Cerebellar cortex (tissue), 1 donor: Measurements from ENCODE around the gene UCK1.
"Not testable (repeated sequence)": the region's sequence is repeated elsewhere in the genome, so short reads cannot be mapped to it uniquely, and the experiment has no call there.

Experiments
- DNase-seq: peaks from one replicate; pipeline ENCODE4 v3.0.0-alpha.2; 2015; ENCODE audit warnings: low spot score

The UCK1 gene

GRCh38 chr9:131523451-131524435, 7.3 kb downstream of the UCK1 start:
- no peak for DNase-seq

DNA sequence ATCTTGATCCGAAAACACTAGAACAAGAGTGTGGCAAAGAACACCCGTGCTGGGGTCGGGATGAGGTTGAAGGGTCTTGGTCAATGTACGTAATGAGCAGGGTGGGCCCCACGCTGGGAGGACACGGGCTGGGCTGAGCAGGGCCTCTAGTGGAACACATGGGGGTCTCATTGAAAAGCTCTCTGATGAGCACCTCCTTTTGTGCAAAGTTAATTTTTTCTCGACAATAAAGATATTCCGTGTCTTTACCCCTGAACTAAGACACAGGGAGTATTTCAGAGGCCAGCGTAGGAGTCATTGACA, 8.0 kb downstream of the UCK1 start:
- no peak for DNase-seq

DNA sequence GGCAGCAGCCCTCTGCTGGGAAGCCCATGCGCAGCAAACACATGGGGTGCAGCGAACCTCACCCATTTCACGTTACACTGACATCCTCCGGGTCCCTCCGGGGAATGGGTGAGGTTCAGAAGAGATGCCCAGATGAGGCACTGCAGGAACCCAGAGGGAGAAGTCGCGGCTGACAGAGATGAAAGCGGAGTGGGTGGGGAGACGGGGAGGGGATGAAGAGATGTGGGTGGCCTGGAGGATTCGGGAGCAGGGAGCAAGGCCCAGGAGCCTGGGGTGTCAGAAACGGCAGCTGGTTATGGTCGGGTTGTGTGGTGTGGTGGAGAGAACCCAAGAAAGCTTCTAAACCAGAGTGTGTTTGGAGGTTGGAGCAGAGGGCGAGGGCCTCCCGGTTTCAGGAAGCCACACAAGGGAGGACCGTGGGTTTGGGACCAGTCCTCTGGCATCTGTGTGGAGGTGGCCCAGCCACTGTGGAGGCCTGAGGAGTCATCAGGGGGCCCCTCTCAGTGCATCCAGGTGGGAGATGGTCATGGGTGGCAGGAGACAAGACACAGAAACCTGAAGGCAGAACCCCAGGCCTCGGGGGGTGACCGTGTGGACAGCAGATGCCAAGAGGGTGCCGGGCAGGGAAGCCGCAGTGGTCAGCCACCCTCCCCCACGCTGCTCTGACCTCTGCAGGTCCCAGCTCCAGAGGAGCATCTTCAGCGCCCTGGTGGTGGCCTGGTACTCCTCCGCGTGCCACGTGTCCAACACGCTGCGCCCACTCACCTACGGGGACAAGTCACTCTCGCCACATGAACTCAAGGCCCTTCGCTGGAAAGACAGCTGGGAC, 8.6 kb downstream of the UCK1 start:
- no peak for DNase-seq

GRCh38 chr9:131521822-131522221, 9.2 kb downstream of the UCK1 start:
- DNase-seq = no peak

GRCh38 chr9:131521203-131521602, 9.9 kb downstream of the UCK1 start:
- DNase-seq = no peak

DNA sequence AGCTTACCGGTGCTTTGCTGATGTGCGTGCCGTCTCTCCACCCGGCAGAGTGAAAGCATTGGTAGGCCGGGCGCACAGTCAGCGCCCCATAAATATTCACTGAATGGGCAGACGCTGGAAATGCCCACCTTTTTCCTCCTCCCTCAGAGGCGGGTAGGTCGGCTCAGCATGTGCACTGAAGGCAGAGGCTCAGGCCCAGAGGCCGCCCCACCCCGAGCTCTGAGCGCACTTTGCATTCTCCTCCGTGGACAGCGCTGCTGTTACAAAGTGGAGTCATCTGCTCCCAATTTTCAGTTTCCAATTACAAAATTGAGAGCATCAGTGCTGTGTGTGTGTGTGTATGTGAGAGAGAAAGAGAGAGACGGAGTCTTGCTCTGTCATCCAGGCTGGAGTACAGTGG, 10.6 kb downstream of the UCK1 start:
- no peak for DNase-seq

DNA sequence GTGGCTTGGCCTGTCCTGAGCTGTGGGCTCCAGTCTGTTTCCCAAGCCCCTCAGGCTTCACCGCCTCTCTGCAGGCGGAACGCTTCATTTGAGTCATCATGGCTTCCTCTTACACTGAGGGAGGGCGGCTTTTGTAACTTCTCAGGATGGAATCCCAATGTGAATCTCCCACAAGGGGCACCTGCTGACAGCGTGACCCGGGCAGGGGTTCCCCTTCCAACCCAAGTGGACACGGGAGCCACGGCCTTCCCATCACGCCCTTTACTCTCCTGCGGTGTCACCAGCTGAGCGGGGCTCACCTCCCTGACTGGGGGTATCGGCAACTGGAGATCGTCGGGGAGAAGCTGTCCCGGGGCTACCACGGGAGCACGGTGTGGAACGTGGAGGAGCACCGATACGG, 12.5 kb downstream of the UCK1 start:
- DNase-seq = no peak

DNA sequence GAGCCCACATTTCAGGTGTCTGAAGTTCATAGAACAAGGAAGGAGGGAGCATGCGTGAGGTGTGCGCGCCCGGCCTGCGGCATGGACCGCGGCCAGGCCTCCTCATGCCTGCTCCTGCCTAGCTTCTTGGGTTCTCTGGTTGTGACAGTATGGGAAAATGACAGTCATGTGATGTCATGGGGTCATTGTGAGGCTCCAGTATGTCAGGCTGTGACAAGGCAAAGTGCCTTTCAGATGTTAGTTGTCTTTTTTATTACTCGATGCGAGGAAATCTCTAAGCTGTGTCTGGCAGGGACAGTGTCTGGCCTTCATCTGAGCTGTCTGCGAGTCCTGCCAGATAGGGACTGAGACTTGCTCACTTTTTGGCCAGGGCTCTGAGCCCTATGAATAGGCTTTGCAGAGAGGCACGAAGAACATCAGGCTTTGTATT, 13.3 kb downstream of the UCK1 start:
- no peak for DNase-seq

DNA sequence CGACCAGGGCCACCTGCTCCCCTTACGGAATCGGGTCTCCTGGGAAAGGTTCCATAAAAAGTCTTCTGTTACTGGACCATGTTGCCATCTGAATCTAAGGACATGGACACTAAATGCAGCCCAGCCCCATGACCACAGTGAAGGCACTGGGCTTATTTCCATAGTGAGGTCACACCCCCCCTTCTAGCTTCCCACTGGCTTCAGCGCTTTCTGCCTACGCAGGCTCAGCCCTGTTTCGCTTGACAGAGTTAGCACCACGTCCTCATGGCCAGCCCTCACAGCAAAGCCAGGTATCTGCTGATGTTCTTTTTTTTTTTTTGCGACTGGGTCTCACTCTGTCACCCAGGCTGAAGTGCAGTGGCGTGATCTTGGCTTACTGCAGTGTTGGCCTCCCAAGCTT, 14.1 kb downstream of the UCK1 start:
- no peak for DNase-seq

DNA sequence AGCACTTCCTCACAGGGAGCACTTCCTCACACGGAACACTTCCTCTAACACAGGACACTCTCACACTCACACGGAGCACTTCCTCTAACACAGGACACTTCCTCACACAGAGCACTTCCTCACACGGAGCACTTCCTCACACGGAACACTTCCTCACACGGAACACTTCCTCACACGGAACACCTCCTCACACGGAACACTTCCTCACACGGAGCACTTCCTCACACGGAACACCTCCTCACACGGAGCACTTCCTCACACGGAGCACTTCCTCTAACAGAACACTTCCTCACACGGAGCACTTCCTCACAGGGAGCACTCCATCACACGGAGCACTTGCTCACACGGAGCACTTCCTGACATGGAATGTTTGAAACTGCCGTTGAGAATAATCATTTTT, 15.0 kb downstream of the UCK1 start:
- no peak for DNase-seq

DNA sequence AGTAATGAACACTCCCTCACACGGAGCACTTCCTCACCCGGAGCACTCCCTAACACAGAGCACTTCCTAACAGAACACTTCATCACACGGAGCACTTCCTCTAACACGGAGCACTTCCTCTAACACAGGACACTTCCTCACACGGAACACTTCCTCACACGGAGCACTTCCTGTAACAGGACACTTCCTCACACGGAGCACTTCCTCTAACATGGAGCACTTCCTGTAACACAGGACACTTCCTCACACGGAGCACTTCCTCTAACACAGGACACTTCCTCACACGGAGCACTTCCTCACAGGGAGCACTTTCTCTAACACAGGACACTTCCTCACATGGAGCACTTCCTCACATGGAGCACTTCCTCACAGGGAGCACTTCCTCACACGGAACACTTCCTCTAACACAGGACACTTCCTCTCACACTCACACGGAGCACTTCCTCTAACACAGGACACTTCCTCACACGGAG, 15.5 kb downstream of the UCK1 start:
- not testable (repeated sequence) for DNase-seq

DNA sequence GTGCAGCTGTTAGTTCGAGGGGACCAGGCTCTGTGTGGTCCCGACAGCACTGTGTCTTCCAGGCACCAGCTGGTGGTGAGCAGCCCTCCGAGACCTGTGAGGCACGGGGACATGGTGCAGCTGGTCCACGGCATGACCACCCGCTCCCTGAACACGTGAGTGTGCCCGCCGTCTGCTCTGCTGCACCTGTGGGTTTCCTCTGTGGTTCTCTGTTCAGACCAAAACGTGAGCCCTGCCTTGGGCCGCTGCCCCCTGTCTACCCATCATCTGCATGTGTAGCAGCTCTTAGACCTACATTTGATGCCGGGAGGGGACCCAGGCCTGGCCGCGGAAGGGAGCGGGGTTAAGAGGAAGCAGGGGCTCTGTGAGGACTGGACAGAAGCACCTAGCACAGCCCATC, 17.9 kb downstream of the UCK1 start:
- DNase-seq = no peak

DNA sequence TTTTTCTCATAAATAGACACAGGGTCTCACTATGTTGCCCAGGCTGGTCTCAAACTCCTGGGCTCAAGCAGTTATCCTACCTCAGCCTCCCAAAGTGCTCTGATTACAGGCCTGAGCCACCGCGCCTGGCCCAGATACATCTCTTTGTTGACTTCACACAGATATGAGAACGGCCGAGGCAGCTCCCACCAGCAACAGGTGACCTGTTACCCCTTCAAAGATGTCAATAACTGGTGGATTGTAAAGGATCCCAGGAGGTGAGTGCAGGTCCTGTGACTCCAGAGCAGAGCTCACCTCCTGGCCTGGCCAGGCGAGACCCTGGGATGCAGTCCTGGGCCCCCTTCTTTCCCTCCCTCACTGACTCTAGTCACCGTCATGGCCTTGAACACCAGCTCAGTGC, 19.2 kb downstream of the UCK1 start:
- DNase-seq = no peak

DNA sequence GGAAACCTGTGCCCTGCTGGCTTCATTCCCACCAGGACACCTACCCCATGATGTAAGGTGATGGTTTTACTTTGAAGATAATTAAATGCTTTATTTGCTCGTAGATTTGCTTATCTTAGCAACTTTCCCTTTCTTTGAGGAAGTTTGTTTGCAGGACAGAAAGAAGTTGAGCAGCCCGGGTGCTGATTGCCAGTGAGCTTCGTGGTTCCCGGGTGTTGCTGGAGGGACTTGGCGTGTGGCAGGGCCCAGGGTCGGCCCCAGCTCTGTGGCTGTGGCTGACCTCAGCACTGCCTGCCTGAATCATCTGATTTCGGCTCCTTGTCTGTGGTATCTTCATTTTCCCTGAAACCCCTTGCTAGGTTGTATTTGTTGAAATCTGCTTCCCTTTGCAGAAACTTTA, 19.6 kb downstream of the UCK1 start:
- DNase-seq = no peak

GRCh38 chr9:131505012-131505411, 26.1 kb downstream of the UCK1 start:
- no peak for DNase-seq

DNA sequence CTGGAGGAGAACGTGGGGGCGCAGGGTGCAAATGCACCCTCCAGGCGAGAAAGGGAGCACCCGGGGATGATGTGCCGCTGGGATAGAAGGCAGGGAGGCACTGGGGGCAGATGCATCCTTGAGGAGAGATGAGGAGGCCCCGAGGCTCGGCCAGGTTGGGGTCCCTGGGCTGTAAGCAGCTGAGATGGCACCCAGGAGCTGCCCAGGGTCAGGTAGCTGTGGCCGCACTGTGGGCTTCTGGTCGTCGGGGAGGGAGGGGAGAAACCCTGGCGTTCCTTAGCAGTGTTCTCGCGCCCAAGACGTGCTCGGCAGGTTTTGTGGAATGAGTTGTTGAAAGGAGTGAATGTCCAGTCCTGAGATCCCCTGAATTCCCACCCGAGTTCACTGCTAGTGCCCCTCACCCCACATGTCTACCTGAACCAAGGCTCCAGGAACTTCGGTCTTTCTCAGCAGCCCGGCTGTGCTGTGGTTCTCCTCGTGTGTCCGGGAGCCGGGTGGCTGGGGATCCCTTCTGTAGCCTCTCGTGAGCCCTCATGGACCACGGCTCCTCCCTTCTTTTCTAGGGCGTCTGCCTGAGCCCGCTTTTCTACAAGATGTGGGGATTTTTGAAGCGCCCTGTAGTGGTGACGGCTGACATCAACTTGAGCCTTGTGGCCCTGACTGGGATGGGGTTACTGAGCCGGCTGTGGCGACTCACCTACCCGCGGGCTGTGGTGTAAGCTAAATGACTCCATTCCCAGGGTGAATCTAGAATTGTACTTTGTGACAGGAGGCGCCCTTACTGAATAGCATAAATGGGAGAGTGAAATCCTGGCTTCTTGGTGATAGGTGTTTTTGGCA, 27.2 kb downstream of the UCK1 start:
- peak; percentile 50 for DNase-seq

GRCh38 chr9:131502781-131503625, 28.1 kb downstream of the UCK1 start, which contains the start of gene POMT1:
POMT1 (plus strand) TSS chr9:131502918; CDS start chr9:131504219, 1,301 bp downstream.
- peak; percentile 79 for DNase-seq

DNA sequence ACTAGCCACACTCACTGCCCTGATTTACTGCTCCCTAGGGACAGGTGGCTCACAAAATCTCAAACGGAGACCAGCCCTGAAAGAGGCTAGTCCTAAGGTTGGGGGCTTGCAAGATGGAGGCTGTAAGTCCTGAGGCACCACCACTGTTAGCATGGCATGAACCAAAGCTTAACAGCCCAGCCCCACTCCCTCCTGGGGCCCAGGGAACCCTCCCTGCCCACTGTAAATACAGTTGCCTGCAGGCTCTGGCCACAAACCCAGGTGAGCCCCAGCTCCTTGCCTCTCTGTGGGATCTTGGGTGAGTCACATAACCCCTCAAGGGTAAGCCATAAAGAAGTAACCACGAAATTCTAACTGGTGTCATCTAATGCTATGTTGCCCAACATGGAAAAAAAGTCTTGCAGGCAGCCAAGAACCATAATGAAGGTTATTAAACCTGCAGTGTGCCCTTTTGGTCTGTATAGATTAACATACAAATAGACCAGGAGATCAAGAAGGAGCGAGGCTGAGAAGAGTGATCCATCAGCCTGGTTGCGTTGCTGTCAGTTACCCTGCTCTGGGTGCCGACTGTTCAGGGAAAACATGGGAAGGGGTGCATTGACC, 30.0 kb downstream of the UCK1 start:
- no peak for DNase-seq

DNA sequence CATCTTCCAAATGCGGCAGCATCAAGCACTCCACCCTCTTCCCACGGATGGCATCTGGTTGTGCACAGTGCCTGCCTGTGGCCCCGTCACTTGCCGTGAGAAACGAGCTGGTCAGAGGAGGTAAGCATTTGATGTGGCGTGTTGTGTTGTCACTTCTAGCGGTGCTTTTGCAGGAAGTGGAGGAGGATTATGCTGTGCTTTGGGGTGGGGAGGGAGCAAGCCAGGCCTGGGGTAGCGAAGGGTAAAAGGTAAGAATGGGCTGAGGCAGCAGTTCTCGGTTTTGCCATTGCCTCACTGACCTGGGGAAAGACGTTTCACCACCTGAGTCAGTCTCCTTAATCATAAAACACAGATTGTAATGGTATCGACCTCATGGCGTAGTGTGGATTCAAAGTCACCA, 30.7 kb downstream of the UCK1 start:
- no peak for DNase-seq

DNA sequence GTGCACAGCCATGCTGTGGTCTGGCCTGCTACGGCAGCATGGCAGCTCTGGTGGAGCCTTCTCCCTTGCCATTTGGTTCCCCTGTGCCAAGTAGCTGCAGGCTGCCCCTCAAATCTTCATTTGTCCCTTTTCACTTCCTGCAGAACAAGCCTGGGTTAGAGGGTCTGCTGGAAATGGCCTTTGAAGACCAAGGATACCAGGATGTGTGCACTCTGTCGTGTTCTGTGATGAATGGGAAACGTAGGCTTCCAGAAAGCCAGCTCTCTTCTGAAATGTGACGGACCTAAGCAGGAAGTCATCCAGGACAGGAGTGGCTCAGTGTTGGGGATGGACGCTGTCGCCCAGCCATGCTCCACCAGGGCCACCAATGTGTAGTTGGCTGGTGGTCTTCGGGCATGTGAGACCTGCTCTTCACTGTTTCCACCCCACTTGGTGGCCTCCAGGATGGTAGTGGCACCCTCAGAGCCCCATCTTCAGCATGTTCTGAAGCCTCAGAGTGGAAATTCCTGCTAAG, 31.8 kb downstream of the UCK1 start:
- DNase-seq = no peak
